Pons (tissue), 1 donor: ENCODE measurements around the gene BACH2.

Experiments used
- DNase-seq: peaks from one replicate; pipeline ENCODE4 v3.0.0-alpha.2; 2016; ENCODE audit warnings: low spot score

BACH2 gene

GRCh38 chr6:90028066-90028778 lies 268.4 kb downstream of the BACH2 start:
- no peak for DNase-seq

- no peak for DNase-seq
These were observed 270.4 kb downstream of the BACH2 start for GRCh38 chr6:90026216-90026615.

- no peak for DNase-seq
These were observed 271.1 kb downstream of the BACH2 start for GRCh38 chr6:90025523-90026061.

GRCh38 chr6:90024633-90025032 lies 272.0 kb downstream of the BACH2 start:
- no peak for DNase-seq

- no peak for DNase-seq
These were observed 274.9 kb downstream of the BACH2 start for GRCh38 chr6:90021711-90022110.

- DNase-seq: no peak
These were observed 275.9 kb downstream of the BACH2 start for GRCh38 chr6:90020746-90021145.

- DNase-seq: no peak
These were observed 277.4 kb downstream of the BACH2 start for GRCh38 chr6:90019216-90019615.

- DNase-seq: no peak
These were observed 280.8 kb downstream of the BACH2 start for GRCh38 chr6:90015883-90016282.

- no peak for DNase-seq
These were observed 287.6 kb downstream of the BACH2 start for GRCh38 chr6:90008908-90009501.

- DNase-seq: no peak
These were observed 288.3 kb downstream of the BACH2 start for GRCh38 chr6:90008189-90008907.

GRCh38 chr6:90005048-90005827 lies 291.4 kb downstream of the BACH2 start:
- DNase-seq: no peak

- no peak for DNase-seq
These were observed 292.1 kb downstream of the BACH2 start for GRCh38 chr6:90004511-90004910.

GRCh38 chr6:90003941-90004340 lies 292.7 kb downstream of the BACH2 start:
- no peak for DNase-seq

GRCh38 chr6:90003069-90003795 lies 293.4 kb downstream of the BACH2 start:
- DNase-seq: no peak

- no peak for DNase-seq
These were observed 295.5 kb downstream of the BACH2 start for GRCh38 chr6:90000864-90001731.

GRCh38 chr6:89999945-90000825 lies 296.5 kb downstream of the BACH2 start:
- no peak for DNase-seq

GRCh38 chr6:89999154-89999553 lies 297.5 kb downstream of the BACH2 start:
- DNase-seq: no peak

GRCh38 chr6:89997456-89998445 lies 298.9 kb downstream of the BACH2 start:
- no peak for DNase-seq
